GM12874 (cell line): ENCODE data around the gene PELO.

Experiments
- TF ChIP-seq, protein P1 (sequence below): IDR thresholded peaks from 2 replicates; pipeline ENCODE4 v1.5.1; 2011; ENCODE audit warnings: low read depth, mild to moderate bottlenecking, control low read depth, low read length, moderate library complexity; ENCODE audit not compliant: insufficient read depth

The PELO gene

GRCh38 chr5:52808316-52808901, 20.7 kb downstream of the PELO start:
- TF ChIP-seq, protein P1, sequence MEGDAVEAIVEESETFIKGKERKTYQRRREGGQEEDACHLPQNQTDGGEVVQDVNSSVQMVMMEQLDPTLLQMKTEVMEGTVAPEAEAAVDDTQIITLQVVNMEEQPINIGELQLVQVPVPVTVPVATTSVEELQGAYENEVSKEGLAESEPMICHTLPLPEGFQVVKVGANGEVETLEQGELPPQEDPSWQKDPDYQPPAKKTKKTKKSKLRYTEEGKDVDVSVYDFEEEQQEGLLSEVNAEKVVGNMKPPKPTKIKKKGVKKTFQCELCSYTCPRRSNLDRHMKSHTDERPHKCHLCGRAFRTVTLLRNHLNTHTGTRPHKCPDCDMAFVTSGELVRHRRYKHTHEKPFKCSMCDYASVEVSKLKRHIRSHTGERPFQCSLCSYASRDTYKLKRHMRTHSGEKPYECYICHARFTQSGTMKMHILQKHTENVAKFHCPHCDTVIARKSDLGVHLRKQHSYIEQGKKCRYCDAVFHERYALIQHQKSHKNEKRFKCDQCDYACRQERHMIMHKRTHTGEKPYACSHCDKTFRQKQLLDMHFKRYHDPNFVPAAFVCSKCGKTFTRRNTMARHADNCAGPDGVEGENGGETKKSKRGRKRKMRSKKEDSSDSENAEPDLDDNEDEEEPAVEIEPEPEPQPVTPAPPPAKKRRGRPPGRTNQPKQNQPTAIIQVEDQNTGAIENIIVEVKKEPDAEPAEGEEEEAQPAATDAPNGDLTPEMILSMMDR: no peak

DNA sequence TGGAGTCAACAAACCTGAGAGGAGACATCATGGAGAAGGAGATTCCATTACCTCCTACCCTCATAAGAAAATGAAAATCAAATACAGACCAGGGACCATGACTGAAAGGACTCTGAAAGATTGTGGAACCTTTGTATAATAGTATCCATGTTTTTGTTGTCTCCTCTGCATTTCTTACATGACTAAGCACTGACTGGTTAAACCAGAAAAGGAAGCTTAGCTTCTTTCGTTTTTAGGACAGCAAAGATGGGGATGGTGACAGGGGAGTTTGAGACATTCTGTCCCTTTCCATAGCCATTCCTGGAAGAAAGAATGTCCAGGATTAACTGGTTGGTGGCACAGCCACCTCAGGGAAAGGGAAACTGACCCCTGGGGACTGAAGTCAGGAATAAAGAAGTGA, 22.2 kb downstream of the PELO start:
- TF ChIP-seq, protein P1: no peak

GRCh38 chr5:52810426-52810825, 22.7 kb downstream of the PELO start:
- TF ChIP-seq, protein P1: no peak

GRCh38 chr5:52811067-52811749, 23.5 kb downstream of the PELO start:
- TF ChIP-seq, protein P1: no peak

- TF ChIP-seq, protein P1: no peak
Measured at GRCh38 chr5:52814352-52815148, 26.8 kb downstream of the PELO start.

- TF ChIP-seq, protein P1: no peak
Measured at GRCh38 chr5:52817818-52818217, 30.1 kb downstream of the PELO start.

DNA sequence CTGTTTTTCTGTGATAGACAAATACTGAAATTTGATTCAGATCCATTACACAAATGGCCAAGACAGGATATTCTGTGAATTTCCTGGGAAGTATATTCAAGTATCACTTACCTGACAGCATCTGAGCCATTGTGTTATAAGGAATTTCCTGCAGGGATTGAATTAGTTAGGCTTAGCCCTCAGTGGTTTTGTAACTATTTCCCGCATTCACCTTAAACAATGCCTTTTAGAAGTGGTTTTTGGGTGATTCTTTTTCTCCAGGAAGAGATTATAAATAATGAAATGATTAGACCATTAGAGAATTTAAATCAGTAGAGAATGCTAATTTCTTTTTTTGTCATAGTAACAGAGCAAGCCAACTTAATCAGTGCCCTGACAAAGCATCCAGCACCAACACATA, 30.6 kb downstream of the PELO start:
- TF ChIP-seq, protein P1: no peak
